ENCODE measurements around the gene ARSG. TPM values are rescaled to one million over a fixed set of nuclear protein-coding genes. Genes with fewer than 3 reads are reported as not detected.

Gene ARSG
- total and polyA plus RNA-seq, 12 donors = 0.95 to 6.2 (median 3.5) TPM

DNA sequence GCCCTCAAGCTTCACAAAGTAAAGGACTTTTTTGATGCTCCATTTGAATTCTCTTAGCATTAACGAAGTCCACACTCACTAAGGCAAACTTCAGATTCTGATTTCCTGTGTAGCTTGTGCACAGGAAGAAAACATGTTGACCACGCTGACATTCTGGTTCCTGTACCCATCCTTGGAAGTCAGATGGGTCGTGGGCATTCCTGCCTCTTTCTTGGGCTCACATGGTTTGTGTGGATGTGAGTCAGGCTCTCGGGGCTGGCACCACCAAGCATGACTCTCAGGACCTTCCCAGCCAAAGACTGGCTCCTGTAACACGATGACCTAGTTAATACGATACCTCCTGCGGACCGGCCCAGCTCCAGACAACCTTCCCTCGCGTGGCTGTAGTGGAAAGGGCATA is 32.8 kb downstream of the ARSG start:
- no peak for ATAC-seq
- Histone ChIP-seq H3K4me3 (no peak overlapping the region), H3K9me3 (no peaks in the 10 kb centered on the region), H3K27me3 (no peaks in the 10 kb centered on the region), H3K4me1 (peaks cover 0 to 12% (median 0%) of the 10 kb centered on the region in 9 donors), H3K27ac (no peak overlapping the region), H3K36me3 (no peaks in the 10 kb centered on the region)
- TF ChIP-seq, protein P1, sequence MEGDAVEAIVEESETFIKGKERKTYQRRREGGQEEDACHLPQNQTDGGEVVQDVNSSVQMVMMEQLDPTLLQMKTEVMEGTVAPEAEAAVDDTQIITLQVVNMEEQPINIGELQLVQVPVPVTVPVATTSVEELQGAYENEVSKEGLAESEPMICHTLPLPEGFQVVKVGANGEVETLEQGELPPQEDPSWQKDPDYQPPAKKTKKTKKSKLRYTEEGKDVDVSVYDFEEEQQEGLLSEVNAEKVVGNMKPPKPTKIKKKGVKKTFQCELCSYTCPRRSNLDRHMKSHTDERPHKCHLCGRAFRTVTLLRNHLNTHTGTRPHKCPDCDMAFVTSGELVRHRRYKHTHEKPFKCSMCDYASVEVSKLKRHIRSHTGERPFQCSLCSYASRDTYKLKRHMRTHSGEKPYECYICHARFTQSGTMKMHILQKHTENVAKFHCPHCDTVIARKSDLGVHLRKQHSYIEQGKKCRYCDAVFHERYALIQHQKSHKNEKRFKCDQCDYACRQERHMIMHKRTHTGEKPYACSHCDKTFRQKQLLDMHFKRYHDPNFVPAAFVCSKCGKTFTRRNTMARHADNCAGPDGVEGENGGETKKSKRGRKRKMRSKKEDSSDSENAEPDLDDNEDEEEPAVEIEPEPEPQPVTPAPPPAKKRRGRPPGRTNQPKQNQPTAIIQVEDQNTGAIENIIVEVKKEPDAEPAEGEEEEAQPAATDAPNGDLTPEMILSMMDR (IDR thresholded peaks at IDR 0.05) = no peak
- 87 to 88% methylated on average over 10 of the region's 10 CpGs for WGBS, 2 donors
- intact Hi-C loops (cut with DNase I) = no loop called here
- no peak for DNase-seq

DNA sequence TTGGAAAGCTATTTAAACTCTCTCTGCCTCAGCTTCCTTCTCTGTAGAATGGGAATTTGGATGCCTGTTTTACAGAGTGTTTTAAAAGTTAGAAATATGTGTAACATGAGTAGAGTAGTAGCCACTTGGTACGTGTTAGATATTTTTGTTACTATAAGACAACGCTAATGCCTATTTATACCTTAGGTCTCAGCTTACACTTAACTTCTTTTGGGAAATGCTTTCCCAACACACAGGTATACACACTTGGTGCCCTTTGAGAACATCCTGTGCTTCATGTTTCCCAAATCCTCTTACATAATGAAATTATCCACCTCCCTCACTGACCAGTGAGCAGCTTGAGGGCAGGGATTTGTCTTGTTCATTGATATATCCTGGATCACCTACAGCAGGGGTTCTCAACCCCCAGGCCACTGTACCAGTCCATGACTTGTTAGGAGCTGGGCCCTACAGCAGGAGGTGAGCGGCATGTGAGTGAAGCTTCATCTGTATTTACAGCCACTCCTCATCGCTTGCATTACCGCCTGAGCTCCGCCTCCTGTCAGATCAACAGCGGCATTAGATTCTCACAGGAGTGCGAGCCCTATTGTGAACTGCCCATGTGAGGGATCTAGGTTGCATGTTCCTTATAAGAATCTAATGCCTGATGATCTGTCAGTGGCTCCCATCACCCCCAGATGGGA is 33.5 kb downstream of the ARSG start:
- Histone ChIP-seq H3K27ac (no peak overlapping the region), H3K9me3 (no peaks in the 10 kb centered on the region), H3K27me3 (no peaks in the 10 kb centered on the region), H3K4me1 (peaks cover 0 to 5% (median 0%) of the 10 kb centered on the region in 9 donors), H3K36me3 (no peaks in the 10 kb centered on the region), H3K4me3 (no peak overlapping the region)
- TF ChIP-seq, protein P1 (IDR thresholded peaks at IDR 0.05) = no peak
- 96 to 98% methylated on average over 8 of the region's 8 CpGs for WGBS, 2 donors
- intact Hi-C loops (cut with DNase I) = no loop called here
- no peak for ATAC-seq
- no peak for DNase-seq

DNA sequence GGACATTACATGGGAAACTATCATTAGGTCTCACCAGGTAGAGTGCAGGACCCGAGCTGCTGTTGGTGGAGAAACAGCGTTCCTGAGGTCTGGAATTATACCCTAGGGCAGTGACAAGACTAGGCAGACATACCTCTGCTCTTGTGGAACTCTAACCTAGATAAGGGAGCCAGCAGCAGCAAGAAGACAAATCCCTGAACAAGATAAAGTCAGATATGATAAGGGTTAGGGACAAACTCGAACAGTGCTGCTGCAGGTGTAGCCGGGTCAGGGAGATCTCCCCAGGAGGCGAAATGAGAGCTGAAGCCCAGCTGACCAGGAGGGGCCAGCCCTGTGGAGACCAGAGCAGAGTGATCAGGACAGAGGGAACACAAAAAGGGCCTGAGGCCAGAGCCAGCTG is 34.7 kb downstream of the ARSG start:
- WGBS, 2 donors = 68 to 76% methylated on average over 5 of the region's 5 CpGs
- Histone ChIP-seq H3K27ac (no peak overlapping the region), H3K9me3 (peaks cover 0 to 7% (median under 1%) of the 10 kb centered on the region in 11 donors), H3K36me3 (no peaks in the 10 kb centered on the region), H3K27me3 (no peaks in the 10 kb centered on the region), H3K4me1 (no peaks in the 10 kb centered on the region), H3K4me3 (no peak overlapping the region)
- intact Hi-C loops (cut with DNase I) = no loop called here
- ATAC-seq = no peak
- no peak for DNase-seq
- TF ChIP-seq, protein P1 (IDR thresholded peaks at IDR 0.05) = no peak

DNA sequence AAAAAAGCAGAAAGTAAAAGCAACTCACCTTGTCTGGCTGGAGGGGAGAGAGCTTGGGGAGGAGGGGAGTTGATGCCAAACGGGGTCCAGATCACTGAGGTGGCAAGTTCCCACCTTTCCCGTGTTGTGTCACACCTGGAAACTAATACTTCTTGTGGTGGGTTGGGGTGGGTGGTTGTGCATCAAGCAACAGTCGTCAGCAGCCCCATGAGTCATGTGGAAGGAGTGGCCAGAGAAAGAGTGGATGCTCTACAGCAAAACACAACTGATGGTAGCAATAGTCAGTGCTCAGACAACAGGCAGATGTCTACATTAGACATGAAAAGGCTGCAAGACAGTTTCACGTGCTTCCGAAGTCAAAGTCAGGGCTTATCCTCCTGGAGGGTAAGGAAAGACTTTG is 35.4 kb downstream of the ARSG start:
- intact Hi-C loops (cut with DNase I) = no loop called here
- H3K36me3 ChIP-seq = no peaks in the 10 kb centered on the region
- DNase-seq (no peak), ATAC-seq (no peak)
- no peaks in the 10 kb centered on the region for H3K4me1 ChIP-seq
- peaks cover 0 to 14% (median 8%) of the 10 kb centered on the region in 11 donors for H3K9me3 ChIP-seq
- no peaks in the 10 kb centered on the region for H3K27me3 ChIP-seq
- 83 to 84% methylated on average over 5 of the region's 5 CpGs for WGBS, 2 donors
- H3K4me3 ChIP-seq = no peak overlapping the region
- TF ChIP-seq, protein P1 (IDR thresholded peaks at IDR 0.05) = no peak
- no peak overlapping the region for H3K27ac ChIP-seq
